K562 (cell line): ENCODE measurements around the gene P4HB. TPM values are rescaled to one million over a fixed set of nuclear protein-coding genes. Genes with fewer than 3 reads are reported as not detected.

ENCODE experiments used
- ARHGAP35 ChIP-seq: fragments of 450-650 bp; IDR thresholded peaks from 2 replicates; pipeline ENCODE4 v1.6.1; 2018; ENCODE audit not compliant: partially characterized antibody
- ASH1L ChIP-seq: fragments of 450-650 bp; IDR thresholded peaks from 2 replicates; pipeline ENCODE4 v1.6.1; 2018; ENCODE audit warnings: borderline replicate concordance, mild to moderate bottlenecking, low read depth; ENCODE audit not compliant: partially characterized antibody
- GTF2A2 ChIP-seq: IDR thresholded peaks from 2 replicates; pipeline ENCODE4 v1.6.1; 2016; ENCODE audit warnings: mild to moderate bottlenecking, missing genetic modification characterization, missing compliant biosample characterization
- PYGO2 ChIP-seq: fragments of 450-650 bp; IDR thresholded peaks from 2 replicates; pipeline ENCODE4 v1.6.1; 2016; ENCODE audit warnings: mild to moderate bottlenecking, missing genetic modification characterization, moderate library complexity, missing compliant biosample characterization
- SMAD2 ChIP-seq: fragments of 150-350 bp; IDR thresholded peaks from 2 replicates; pipeline ENCODE4 v1.6.1; 2014; ENCODE audit warnings: low read depth, mild to moderate bottlenecking, low read length
- TEAD1 ChIP-seq, 2 experiments: fragments of 450-650 bp in 1 of 2; sonication (generic) in 1 of 2; formaldehyde crosslinking; IDR thresholded peaks; 2 replicates each; pipeline versions ENCODE4 v1.4.0 to v1.8.0; 2020 to 2022; ENCODE audit warnings: mild to moderate bottlenecking in 2 of 2, missing genetic modification reagents in 1 of 2
- ZNF23 ChIP-seq: fragments of 250-450 bp; sonication (Bioruptor Pico); IDR thresholded peaks from 2 replicates; pipeline ENCODE4 v1.4.0; 2020; ENCODE audit warnings: mild to moderate bottlenecking
- ZNF274 ChIP-seq: IDR thresholded peaks from 2 replicates; pipeline ENCODE4 v1.6.1; 2011; ENCODE audit warnings: low read depth, mild to moderate bottlenecking, low read length, moderate library complexity, borderline replicate concordance
- polyA plus RNA-seq, 8 experiments: library from polyadenylated mRNA; depleted of rRNA in 4 of 8; stranded (reverse) in 5 of 8; unstranded in 3 of 8; fragments of >200 nt; fragmentation: Nextera tagmentation in 2 of 8; fragmentation: Illumina TruSeq in 1 of 8; extraction: Ambion mirVana in 2 of 8; extraction: Trizol in 1 of 8; gene quantifications; 2 replicates each; pipeline versions ENCODE4 v1.2.1 to v1.2.3, GENCODE V29; 2011 to 2014; ENCODE audit warnings: inconsistent platforms in 1 of 8, missing spikeins in 1 of 8
- total RNA-seq, 7 experiments: library from RNA; depleted of rRNA in 6 of 7; stranded (reverse); fragments of >200 nt in 6 of 7; fragmentation: Illumina TruSeq in 2 of 7; extraction: Trizol in 2 of 7; gene quantifications; 2 replicates each; pipeline versions ENCODE4 v1.2.1 to v1.2.3, GENCODE V29; 2011 to 2021; ENCODE audit warnings: low replicate concordance in 1 of 7
- TF ChIP-seq, protein P1 (sequence below): sonication (generic); formaldehyde crosslinking; IDR thresholded peaks from 2 replicates; pipeline ENCODE4 v1.4.0; 2020; ENCODE audit warnings: mild to moderate bottlenecking, missing genetic modification reagents
- TF ChIP-seq, protein P2 (sequence below): sonication (generic); formaldehyde crosslinking; IDR thresholded peaks from 2 replicates; pipeline ENCODE4 v1.9.0; 2022; ENCODE audit warnings: mild to moderate bottlenecking, missing genetic modification reagents
- TF ChIP-seq, protein P3 (sequence below): fragments of 450-650 bp; IDR thresholded peaks from 2 replicates; pipeline ENCODE4 v1.6.1; 2016; ENCODE audit warnings: mild to moderate bottlenecking, moderate library complexity

The P4HB gene
- total and polyA plus RNA-seq, 9 of the 15 experiments (the other 6 are each of a cell fraction or from before 2014, with no cell fraction given) = 4.4 to 645 (median 325) TPM

DNA sequence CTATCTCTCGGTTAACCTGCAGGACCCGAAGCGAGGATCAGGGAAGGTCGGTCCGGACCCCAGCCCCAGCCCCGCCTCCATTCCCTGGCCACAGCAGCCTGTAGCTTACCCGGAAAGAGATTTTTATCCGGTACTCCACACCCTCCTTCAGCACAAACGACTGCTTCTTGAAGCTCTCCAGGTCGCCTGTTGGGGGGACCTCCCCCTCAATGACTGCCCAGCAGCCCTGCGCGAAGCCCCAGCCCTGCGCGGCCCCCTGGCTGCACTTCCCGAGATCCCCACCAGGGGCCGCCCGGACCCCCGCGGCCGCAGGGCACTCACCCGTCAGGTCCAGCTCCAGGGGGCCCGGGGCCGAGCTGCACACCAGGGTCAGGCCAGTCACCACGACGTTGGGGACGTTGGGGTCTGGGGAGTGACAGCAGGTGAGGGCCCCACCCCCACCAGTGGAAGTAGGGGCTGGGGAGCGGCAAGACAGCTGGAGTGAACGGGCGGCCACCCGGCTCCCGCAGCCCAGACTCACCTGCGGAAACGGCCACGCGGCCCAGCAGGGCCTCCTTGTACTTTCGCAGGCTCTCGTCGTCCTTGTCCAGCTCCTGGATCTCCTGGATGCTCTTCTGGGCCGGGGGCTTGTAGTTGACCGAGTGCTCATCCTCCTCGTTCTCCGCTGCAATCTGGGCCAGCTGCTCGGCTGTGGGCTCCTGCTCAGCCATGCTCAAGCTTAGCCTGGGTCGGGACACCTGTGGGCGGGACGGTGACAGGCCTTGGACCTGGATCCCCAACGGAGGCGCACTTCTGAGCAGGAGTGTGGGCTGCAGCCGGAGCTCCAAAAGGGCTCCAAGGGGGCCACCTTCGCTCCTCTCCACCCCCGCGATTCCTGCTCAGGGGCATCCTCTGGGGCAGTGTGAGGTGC lies 9.1 kb upstream of the P4HB start (continued):
- TF ChIP-seq, protein P1, sequence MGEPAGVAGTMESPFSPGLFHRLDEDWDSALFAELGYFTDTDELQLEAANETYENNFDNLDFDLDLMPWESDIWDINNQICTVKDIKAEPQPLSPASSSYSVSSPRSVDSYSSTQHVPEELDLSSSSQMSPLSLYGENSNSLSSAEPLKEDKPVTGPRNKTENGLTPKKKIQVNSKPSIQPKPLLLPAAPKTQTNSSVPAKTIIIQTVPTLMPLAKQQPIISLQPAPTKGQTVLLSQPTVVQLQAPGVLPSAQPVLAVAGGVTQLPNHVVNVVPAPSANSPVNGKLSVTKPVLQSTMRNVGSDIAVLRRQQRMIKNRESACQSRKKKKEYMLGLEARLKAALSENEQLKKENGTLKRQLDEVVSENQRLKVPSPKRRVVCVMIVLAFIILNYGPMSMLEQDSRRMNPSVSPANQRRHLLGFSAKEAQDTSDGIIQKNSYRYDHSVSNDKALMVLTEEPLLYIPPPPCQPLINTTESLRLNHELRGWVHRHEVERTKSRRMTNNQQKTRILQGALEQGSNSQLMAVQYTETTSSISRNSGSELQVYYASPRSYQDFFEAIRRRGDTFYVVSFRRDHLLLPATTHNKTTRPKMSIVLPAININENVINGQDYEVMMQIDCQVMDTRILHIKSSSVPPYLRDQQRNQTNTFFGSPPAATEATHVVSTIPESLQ (CRISPR knock-in tag) = 0 out of 2 replicates have a peak, but pooled peaks have one; percentile 56
- TF ChIP-seq PYGO2 (no peak), TEAD1 (CRISPR knock-in tag; IDR thresholded peaks at IDR 0.05) (no peak), SMAD2 (no peak), ZNF23 (CRISPR knock-in tag) (no peak), ZNF274 (no peak), ARHGAP35 (no peak), GTF2A2 (tag) (no peak), ASH1L (no peak)
- TF ChIP-seq, protein P2, sequence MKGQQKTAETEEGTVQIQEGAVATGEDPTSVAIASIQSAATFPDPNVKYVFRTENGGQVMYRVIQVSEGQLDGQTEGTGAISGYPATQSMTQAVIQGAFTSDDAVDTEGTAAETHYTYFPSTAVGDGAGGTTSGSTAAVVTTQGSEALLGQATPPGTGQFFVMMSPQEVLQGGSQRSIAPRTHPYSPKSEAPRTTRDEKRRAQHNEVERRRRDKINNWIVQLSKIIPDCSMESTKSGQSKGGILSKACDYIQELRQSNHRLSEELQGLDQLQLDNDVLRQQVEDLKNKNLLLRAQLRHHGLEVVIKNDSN (CRISPR knock-in tag) = no peak
- TF ChIP-seq, protein P3, sequence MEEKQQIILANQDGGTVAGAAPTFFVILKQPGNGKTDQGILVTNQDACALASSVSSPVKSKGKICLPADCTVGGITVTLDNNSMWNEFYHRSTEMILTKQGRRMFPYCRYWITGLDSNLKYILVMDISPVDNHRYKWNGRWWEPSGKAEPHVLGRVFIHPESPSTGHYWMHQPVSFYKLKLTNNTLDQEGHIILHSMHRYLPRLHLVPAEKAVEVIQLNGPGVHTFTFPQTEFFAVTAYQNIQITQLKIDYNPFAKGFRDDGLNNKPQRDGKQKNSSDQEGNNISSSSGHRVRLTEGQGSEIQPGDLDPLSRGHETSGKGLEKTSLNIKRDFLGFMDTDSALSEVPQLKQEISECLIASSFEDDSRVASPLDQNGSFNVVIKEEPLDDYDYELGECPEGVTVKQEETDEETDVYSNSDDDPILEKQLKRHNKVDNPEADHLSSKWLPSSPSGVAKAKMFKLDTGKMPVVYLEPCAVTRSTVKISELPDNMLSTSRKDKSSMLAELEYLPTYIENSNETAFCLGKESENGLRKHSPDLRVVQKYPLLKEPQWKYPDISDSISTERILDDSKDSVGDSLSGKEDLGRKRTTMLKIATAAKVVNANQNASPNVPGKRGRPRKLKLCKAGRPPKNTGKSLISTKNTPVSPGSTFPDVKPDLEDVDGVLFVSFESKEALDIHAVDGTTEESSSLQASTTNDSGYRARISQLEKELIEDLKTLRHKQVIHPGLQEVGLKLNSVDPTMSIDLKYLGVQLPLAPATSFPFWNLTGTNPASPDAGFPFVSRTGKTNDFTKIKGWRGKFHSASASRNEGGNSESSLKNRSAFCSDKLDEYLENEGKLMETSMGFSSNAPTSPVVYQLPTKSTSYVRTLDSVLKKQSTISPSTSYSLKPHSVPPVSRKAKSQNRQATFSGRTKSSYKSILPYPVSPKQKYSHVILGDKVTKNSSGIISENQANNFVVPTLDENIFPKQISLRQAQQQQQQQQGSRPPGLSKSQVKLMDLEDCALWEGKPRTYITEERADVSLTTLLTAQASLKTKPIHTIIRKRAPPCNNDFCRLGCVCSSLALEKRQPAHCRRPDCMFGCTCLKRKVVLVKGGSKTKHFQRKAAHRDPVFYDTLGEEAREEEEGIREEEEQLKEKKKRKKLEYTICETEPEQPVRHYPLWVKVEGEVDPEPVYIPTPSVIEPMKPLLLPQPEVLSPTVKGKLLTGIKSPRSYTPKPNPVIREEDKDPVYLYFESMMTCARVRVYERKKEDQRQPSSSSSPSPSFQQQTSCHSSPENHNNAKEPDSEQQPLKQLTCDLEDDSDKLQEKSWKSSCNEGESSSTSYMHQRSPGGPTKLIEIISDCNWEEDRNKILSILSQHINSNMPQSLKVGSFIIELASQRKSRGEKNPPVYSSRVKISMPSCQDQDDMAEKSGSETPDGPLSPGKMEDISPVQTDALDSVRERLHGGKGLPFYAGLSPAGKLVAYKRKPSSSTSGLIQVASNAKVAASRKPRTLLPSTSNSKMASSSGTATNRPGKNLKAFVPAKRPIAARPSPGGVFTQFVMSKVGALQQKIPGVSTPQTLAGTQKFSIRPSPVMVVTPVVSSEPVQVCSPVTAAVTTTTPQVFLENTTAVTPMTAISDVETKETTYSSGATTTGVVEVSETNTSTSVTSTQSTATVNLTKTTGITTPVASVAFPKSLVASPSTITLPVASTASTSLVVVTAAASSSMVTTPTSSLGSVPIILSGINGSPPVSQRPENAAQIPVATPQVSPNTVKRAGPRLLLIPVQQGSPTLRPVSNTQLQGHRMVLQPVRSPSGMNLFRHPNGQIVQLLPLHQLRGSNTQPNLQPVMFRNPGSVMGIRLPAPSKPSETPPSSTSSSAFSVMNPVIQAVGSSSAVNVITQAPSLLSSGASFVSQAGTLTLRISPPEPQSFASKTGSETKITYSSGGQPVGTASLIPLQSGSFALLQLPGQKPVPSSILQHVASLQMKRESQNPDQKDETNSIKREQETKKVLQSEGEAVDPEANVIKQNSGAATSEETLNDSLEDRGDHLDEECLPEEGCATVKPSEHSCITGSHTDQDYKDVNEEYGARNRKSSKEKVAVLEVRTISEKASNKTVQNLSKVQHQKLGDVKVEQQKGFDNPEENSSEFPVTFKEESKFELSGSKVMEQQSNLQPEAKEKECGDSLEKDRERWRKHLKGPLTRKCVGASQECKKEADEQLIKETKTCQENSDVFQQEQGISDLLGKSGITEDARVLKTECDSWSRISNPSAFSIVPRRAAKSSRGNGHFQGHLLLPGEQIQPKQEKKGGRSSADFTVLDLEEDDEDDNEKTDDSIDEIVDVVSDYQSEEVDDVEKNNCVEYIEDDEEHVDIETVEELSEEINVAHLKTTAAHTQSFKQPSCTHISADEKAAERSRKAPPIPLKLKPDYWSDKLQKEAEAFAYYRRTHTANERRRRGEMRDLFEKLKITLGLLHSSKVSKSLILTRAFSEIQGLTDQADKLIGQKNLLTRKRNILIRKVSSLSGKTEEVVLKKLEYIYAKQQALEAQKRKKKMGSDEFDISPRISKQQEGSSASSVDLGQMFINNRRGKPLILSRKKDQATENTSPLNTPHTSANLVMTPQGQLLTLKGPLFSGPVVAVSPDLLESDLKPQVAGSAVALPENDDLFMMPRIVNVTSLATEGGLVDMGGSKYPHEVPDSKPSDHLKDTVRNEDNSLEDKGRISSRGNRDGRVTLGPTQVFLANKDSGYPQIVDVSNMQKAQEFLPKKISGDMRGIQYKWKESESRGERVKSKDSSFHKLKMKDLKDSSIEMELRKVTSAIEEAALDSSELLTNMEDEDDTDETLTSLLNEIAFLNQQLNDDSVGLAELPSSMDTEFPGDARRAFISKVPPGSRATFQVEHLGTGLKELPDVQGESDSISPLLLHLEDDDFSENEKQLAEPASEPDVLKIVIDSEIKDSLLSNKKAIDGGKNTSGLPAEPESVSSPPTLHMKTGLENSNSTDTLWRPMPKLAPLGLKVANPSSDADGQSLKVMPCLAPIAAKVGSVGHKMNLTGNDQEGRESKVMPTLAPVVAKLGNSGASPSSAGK = peak; percentile 8; the same call in 1 of the 2 replicates
